Epithelial cell of proximal tubule (primary cell): Measurements from ENCODE around the gene GAS2L1. TPM values are rescaled to one million over a fixed set of nuclear protein-coding genes. Genes with fewer than 3 reads are reported as not detected.

Experiments used
- DNase-seq: peaks from one replicate; pipeline ENCODE4 v3.0.0-alpha.2; 2011; ENCODE audit warnings: low read depth
- H3K4me3 ChIP-seq: 2 replicates; pipeline ENCODE4 v1.5.1; 2011; ENCODE audit warnings: low read depth, mild to moderate bottlenecking, low read length
- CTCF ChIP-seq: conservative IDR thresholded peaks from 2 replicates; pipeline ENCODE4 v1.5.1; 2012; ENCODE audit warnings: low read depth, mild to moderate bottlenecking, low read length
- total RNA-seq: library from RNA; depleted of rRNA; stranded (reverse); fragments of >200 nt; gene quantifications from 2 replicates; pipeline ENCODE4 v1.2.3, GENCODE V29; 2015

Gene GAS2L1
- total RNA-seq, 1 donor from 2014 or later = 31.4 TPM

- H3K4me3 ChIP-seq = no peak overlapping the region
- DNase-seq = no peak
- no peak for TF ChIP-seq CTCF
Observed at GRCh38 chr22:29337631-29338284, 31.3 kb downstream of the GAS2L1 start.

- no peak for TF ChIP-seq CTCF
Observed at GRCh38 chr22:29338398-29338797, 31.9 kb downstream of the GAS2L1 start.

GRCh38 chr22:29339381-29340235 lies 33.2 kb downstream of the GAS2L1 start:
- no peak for TF ChIP-seq CTCF
- no peak for DNase-seq
- H3K4me3 ChIP-seq = no peak overlapping the region

More at GRCh38 chr22:29338398-29338797, 31.9 kb downstream of the GAS2L1 start:
- H3K4me3 ChIP-seq = no peak overlapping the region
- no peak for DNase-seq

DNA sequence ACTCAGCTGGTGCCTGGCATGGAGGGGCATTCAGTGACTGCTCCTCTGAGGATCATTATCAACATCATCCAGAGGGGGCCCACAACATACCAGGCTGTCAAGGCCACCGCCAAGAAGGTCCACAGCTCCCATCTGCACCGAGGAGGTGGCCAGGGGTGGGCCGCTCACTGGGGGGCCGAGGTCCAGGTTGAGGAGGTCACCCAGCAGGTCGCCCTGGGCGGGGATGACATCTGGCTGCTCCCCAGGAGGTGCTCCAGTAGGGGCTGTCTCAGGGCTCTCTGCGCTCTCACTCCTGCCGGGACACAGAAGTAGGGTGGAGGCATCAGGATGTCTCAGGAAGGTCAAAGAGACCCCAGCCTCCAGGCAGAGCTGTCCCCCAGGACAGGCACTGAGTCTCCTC lies 34.1 kb downstream of the GAS2L1 start:
- TF ChIP-seq CTCF = no peak
- no peak for DNase-seq
- no peak overlapping the region for H3K4me3 ChIP-seq

DNA sequence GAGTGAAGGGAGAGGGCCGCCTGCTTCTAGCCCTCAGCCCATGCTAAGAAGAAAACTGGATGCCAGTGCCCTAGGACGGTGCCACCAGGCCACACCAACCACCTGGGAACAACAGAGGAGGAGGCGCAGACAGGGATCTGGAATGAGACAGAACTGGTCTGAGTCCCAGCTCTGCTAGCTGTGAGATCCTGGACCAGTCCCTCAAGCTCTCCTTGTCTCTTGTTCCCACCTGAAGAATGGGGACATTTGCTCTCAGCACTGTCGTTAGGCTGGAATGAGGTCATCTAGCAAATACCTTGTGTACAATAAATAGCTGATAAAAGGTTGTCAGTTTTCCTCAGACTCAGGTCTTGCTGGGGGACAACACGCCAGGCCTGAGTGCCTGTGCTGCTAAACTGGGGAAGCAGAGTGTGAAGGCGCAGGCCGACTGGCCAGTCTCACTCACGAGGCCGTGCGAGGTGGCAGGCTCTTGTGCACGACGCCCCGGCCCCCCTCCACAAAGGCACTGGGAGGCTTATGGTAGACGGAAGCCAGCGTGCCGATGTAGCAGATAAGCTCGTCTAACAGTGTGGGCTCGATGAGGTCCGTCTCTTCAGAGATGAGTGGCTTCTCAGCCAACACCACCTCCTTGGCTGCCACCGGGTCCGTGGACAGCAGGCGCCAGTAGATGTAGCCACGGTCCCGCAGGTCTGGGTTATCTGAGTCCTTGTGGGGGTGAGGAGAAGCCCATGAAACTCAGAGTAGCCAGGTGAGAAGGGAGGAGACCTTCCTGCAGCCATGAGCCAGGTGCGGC lies 34.8 kb downstream of the GAS2L1 start:
- no peak for TF ChIP-seq CTCF
- no peak for DNase-seq
- H3K4me3 ChIP-seq = no peak overlapping the region

DNA sequence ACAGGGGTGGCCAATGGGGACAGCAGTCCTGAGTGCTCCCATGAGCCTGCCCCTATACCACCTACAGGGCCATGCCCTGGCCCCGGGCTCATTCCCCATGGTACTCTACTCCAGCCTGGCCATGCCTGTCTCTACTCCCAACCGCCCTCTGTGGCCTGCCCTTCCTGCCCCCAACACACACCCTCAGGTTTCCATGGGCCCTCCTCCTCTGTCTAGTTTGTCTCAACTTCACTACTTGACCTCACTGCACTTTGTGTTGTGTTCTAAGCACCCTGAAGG lies 35.3 kb downstream of the GAS2L1 start:
- DNase-seq = no peak
- H3K4me3 ChIP-seq = no peak overlapping the region
- no peak for TF ChIP-seq CTCF
